Mesenchymal stem cell (in vitro differentiated cells and primary cell): Measurements from ENCODE around the gene CYTH1.
A peak's percentile ranks its signal among the peaks of the same experiment; 100 is the strongest.

Experiments used
- DNase-seq: peaks from one replicate; pipeline ENCODE4 v3.0.0-alpha.2; 2013
- H2AFZ ChIP-seq: one replicate; pipeline ENCODE4 v1.6.1; 2013; ENCODE audit warnings: low read depth, mild to moderate bottlenecking, control low read depth, inconsistent platforms, low read length, moderate library complexity
- H2AK5ac ChIP-seq: 2 replicates; pipeline ENCODE4 v1.6.1; 2013; ENCODE audit warnings: low read length, moderate library complexity, mild to moderate bottlenecking, inconsistent platforms; ENCODE audit not compliant: severe bottlenecking
- H2BK120ac ChIP-seq: one replicate; pipeline ENCODE4 v1.6.1; 2013; ENCODE audit warnings: low read depth, mild to moderate bottlenecking, inconsistent platforms, low read length, moderate library complexity
- H2BK12ac ChIP-seq, 2 experiments: one replicate each; pipeline ENCODE4 v1.6.1; 2013; ENCODE audit warnings: inconsistent platforms in 2 of 2, low read length in 2 of 2, mild to moderate bottlenecking in 2 of 2, moderate library complexity in 2 of 2, control low read depth in 1 of 2
- H2BK15ac ChIP-seq: one replicate; pipeline ENCODE4 v1.6.1; 2013; ENCODE audit warnings: mild to moderate bottlenecking, low read depth, inconsistent platforms; ENCODE audit not compliant: poor library complexity, severe bottlenecking
- H2BK5ac ChIP-seq: 2 replicates; pipeline ENCODE4 v1.6.1; 2013; ENCODE audit warnings: low read depth, mild to moderate bottlenecking, low read length, control low read depth, inconsistent platforms; ENCODE audit not compliant: poor library complexity, severe bottlenecking
- H3K14ac ChIP-seq, 2 experiments: one replicate each; pipeline ENCODE4 v1.6.1; 2013; ENCODE audit warnings: inconsistent platforms in 2 of 2, low read length in 2 of 2, control low read depth in 1 of 2, mild to moderate bottlenecking in 1 of 2, moderate library complexity in 1 of 2
- H3K18ac ChIP-seq, 2 experiments: one replicate each; pipeline ENCODE4 v1.6.1; 2013; ENCODE audit warnings: inconsistent platforms in 2 of 2, low read length in 2 of 2, control low read depth in 1 of 2, low read depth in 1 of 2, mild to moderate bottlenecking in 1 of 2
- H3K23ac ChIP-seq, 2 experiments: one replicate each; pipeline ENCODE4 v1.6.1; 2013; ENCODE audit warnings: inconsistent platforms in 2 of 2, low read length in 2 of 2, mild to moderate bottlenecking in 2 of 2, moderate library complexity in 2 of 2, control low read depth in 1 of 2
- H3K27ac ChIP-seq: 2 replicates; pipeline ENCODE4 v1.5.1; 2013; ENCODE audit warnings: mild to moderate bottlenecking, moderate library complexity, low read length, control low read depth, inconsistent platforms; ENCODE audit not compliant: poor library complexity, severe bottlenecking
- H3K27me3 ChIP-seq, 2 experiments: 2 replicates each; pipeline versions ENCODE4 v1.6.1 to v1.7.0; 2013; ENCODE audit warnings: low read length in 2 of 2, mild to moderate bottlenecking in 2 of 2, moderate library complexity in 2 of 2, control low read depth in 1 of 2, inconsistent platforms in 1 of 2; ENCODE audit not compliant: control insufficient read depth in 1 of 2, insufficient read depth in 1 of 2
- H3K36me3 ChIP-seq, 2 experiments: 2 replicates each; pipeline versions ENCODE4 v1.6.1 to v1.7.0; 2013; ENCODE audit warnings: low read length in 2 of 2, control low read depth in 1 of 2, inconsistent platforms in 1 of 2, low read depth in 1 of 2, mild to moderate bottlenecking in 1 of 2; ENCODE audit not compliant: insufficient read depth in 2 of 2, control insufficient read depth in 1 of 2
- H3K4ac ChIP-seq, 2 experiments: one replicate each; pipeline ENCODE4 v1.6.1; 2013; ENCODE audit warnings: inconsistent platforms in 2 of 2, low read length in 2 of 2, mild to moderate bottlenecking in 2 of 2, moderate library complexity in 2 of 2, control low read depth in 1 of 2, low read depth in 1 of 2
- H3K4me1 ChIP-seq: 2 replicates; pipeline ENCODE4 v1.6.1; 2013; ENCODE audit warnings: low read depth, low read length, control low read depth; ENCODE audit not compliant: control insufficient read depth, insufficient read depth
- H3K4me2 ChIP-seq: 2 replicates; pipeline ENCODE4 v1.6.1; 2013; ENCODE audit warnings: low read length, mild to moderate bottlenecking, inconsistent platforms; ENCODE audit not compliant: poor library complexity, severe bottlenecking
- H3K4me3 ChIP-seq, 2 experiments: 2 replicates each; pipeline versions ENCODE4 v1.5.1 to v1.7.0; 2013; ENCODE audit warnings: low read length in 2 of 2, mild to moderate bottlenecking in 2 of 2, control low read depth in 1 of 2, low read depth in 1 of 2; ENCODE audit not compliant: insufficient read depth in 1 of 2
- H3K79me1 ChIP-seq: replicated peaks from 2 replicates; pipeline ENCODE4 v1.6.1; 2013; ENCODE audit warnings: mild to moderate bottlenecking, control low read depth, low read length, inconsistent platforms; ENCODE audit not compliant: poor library complexity, severe bottlenecking
- H3K9ac ChIP-seq: 2 replicates; pipeline ENCODE4 v1.7.0; 2013; ENCODE audit warnings: mild to moderate bottlenecking, low read length, moderate library complexity
- H3K9me3 ChIP-seq: 2 replicates; pipeline ENCODE4 v1.7.0; 2013; ENCODE audit warnings: mild to moderate bottlenecking, low read length; ENCODE audit not compliant: control insufficient read depth
- H4K8ac ChIP-seq: one replicate; pipeline ENCODE4 v1.6.1; 2013; ENCODE audit warnings: inconsistent platforms, mild to moderate bottlenecking, low read length, moderate library complexity
- H4K91ac ChIP-seq: one replicate; pipeline ENCODE4 v1.6.1; 2013; ENCODE audit warnings: mild to moderate bottlenecking, low read length, inconsistent platforms
- WGBS: methylation state at CpG from one replicate; pipeline ENCODE4 v1.1.7; 2013; ENCODE audit warnings: mixed read lengths; 5-methylcytosine and 5-hydroxymethylcytosine counted together

CYTH1 gene

DNA sequence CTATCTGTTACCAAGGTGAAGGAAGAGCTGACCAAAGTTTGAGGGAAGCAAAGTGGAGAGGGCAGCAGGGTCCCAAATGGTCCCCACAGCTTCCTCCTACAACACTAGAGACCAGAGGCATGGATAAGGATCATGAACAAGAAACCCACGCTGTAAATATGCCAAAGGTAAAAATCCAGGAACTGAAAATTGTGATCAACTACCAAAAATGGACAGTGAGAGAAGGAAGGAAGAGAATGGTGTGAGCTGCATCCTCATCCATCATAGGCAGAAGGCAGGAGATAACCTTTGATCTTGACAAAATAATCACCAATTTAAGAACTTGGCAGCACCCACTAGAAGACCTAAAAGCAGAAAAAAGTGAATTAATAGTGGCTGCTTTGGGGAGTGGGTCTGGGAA lies 66.2 kb downstream of the CYTH1 start:
- WGBS = 100% methylated on average over 1 of the region's 1 CpG
- Histone ChIP-seq H3K79me1 (peaks cover 19% of the 10 kb centered on the region), H4K91ac (no peak overlapping the region), H2AK5ac (peak overlapping the region; percentile 26), H3K4me2 (no peak overlapping the region), H3K9me3 (no peaks in the 10 kb centered on the region), H2BK120ac (no peak overlapping the region), H3K23ac (no peak overlapping the region), H3K18ac (no peak overlapping the region), H3K4ac (no peak overlapping the region), H3K9ac (no peak overlapping the region), H3K27ac (no peak overlapping the region), H3K4me3 (no peak overlapping the region), H4K8ac (no peak overlapping the region), H2BK15ac (no peak overlapping the region), H2AFZ (no peak overlapping the region), H2BK12ac (no peak overlapping the region), H2BK5ac (no peak overlapping the region), H3K4me1 (peaks cover 16% of the 10 kb centered on the region), H3K14ac (no peak overlapping the region), H3K36me3 (no peaks in the 10 kb centered on the region), H3K27me3 (no peaks in the 10 kb centered on the region)
- DNase-seq = no peak

DNA sequence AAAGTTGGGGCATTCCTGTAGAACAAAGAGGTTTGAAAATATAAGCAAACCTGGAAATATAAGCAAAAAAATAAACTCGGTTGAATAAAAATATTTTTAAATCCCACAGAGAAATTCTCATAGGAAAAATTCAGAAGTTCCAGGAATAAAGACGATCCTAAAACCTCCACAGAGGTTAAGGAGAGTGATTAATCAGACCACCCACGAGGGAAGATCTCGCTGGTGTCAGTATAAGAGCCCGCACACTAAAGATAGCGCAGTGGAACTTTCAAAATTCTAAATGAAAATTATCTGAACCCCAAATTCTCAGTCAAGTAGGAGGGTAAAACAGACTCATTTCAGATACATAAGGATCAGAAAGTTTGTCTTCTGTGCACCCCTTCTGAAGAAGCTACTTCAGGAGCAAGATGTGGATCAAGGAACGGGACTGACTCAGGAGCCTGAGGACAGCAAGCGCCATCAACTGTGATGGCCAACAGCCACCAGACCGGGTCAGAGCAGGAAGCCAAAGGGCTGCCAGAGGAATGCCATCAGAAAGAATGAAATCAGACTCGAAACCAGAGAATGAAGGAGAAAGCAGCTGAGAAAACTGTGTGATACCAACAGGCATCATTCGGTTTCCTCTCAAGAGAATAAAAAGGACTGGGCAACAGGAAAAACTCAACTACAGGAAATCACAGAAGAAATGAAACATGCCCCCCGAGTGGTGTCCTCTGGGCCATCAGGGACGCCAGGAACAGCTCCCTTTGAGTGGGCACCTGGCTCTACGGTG lies 66.9 kb downstream of the CYTH1 start:
- no peak for DNase-seq

DNA sequence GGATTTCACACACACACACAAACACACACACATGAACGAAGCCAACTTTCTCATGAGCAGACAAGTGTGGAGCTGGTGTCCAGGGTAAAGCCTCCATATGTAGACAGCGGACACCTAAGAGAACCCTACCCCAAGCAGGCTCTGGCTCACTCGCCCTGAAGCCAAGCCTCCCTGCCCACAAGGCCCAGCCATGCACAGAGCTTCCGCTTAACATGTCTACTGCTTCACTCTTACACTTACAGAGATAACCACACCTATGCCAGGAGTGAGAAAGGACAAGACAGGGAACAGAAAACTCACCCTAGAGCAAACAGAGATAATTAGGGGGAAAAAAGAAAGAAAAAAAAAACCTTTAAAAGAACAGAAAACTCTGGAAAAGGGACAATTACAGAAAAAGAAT lies 67.5 kb downstream of the CYTH1 start:
- Histone ChIP-seq H2BK5ac (no peak overlapping the region), H3K4me1 (peaks cover 16% of the 10 kb centered on the region), H3K23ac (no peak overlapping the region), H3K27ac (no peak overlapping the region), H4K8ac (no peak overlapping the region), H3K4ac (no peak overlapping the region), H3K14ac (no peak overlapping the region), H2AK5ac (peak overlapping the region; percentile 57), H3K36me3 (no peaks in the 10 kb centered on the region), H3K27me3 (no peaks in the 10 kb centered on the region), H2BK12ac (no peak overlapping the region), H3K79me1 (peaks cover 24% of the 10 kb centered on the region), H3K4me2 (no peak overlapping the region), H3K9me3 (no peaks in the 10 kb centered on the region), H3K4me3 (no peak overlapping the region), H3K18ac (no peak overlapping the region), H2BK15ac (no peak overlapping the region), H4K91ac (no peak overlapping the region), H2AFZ (no peak overlapping the region), H3K9ac (no peak overlapping the region), H2BK120ac (no peak overlapping the region)
- 97% methylated on average over 3 of the region's 4 CpGs for WGBS
- DNase-seq = no peak

More for the DNA sequence above, 66.9 kb downstream of the CYTH1 start:
- Histone ChIP-seq H3K4me2 (no peak overlapping the region), H3K9ac (no peak overlapping the region), H3K18ac (no peak overlapping the region), H3K36me3 (no peaks in the 10 kb centered on the region), H2AFZ (no peak overlapping the region), H2BK120ac (no peak overlapping the region), H2BK15ac (no peak overlapping the region), H3K4me1 (peaks cover 16% of the 10 kb centered on the region), H4K8ac (no peak overlapping the region), H3K4me3 (no peak overlapping the region), H3K27ac (no peak overlapping the region), H3K14ac (no peak overlapping the region), H4K91ac (no peak overlapping the region), H2BK5ac (no peak overlapping the region), H3K23ac (no peak overlapping the region), H3K4ac (no peak overlapping the region), H2BK12ac (no peak overlapping the region), H3K27me3 (no peaks in the 10 kb centered on the region), H3K79me1 (peaks cover 25% of the 10 kb centered on the region), H3K9me3 (no peaks in the 10 kb centered on the region), H2AK5ac (no peak overlapping the region)
- 92% methylated on average over 14 of the region's 14 CpGs for WGBS

DNA sequence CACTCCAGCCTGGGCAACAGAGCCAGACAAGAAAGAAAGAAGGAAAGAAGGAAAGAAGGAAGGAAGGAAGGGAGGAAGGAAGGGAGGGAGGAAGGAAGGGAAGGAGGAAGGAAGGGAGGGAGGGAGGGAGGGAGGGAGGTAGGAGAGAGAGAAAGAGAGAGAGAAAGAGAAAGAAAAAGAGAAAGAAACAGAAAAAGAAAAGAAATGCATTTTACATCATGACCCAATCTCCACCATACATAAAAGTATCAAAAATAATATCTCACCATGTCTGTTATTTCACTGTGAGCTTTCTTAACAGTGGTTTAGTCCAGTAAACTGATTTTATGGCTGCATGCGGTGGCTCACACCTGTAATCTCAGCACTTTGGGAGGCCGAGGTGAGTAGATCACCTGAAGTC lies 70.0 kb downstream of the CYTH1 start:
- Histone ChIP-seq H3K18ac (no peak overlapping the region), H3K27ac (no peak overlapping the region), H3K4me3 (no peak overlapping the region), H3K14ac (no peak overlapping the region), H3K9ac (no peak overlapping the region), H4K91ac (no peak overlapping the region), H2AFZ (no peak overlapping the region), H2BK15ac (no peak overlapping the region), H3K36me3 (peaks cover 5 to 16% of the 10 kb centered on the region in 2 experiments), H2AK5ac (no peak overlapping the region), H3K9me3 (no peaks in the 10 kb centered on the region), H3K79me1 (peaks cover 21% of the 10 kb centered on the region), H3K4me1 (peaks cover 10% of the 10 kb centered on the region), H3K23ac (no peak overlapping the region), H4K8ac (no peak overlapping the region), H3K4me2 (no peak overlapping the region), H3K4ac (no peak overlapping the region), H2BK5ac (no peak overlapping the region), H2BK12ac (no peak overlapping the region), H3K27me3 (no peaks in the 10 kb centered on the region), H2BK120ac (no peak overlapping the region)
- DNase-seq = no peak
- 100% methylated on average over 2 of the region's 2 CpGs for WGBS
